HUES48 (cell line): ENCODE results near the gene MGAT3.
A peak's percentile ranks its signal among the peaks of the same experiment; 100 is the strongest.

Experiments
- H3K27ac ChIP-seq: one replicate; pipeline ENCODE4 v1.7.0; 2013; ENCODE audit warnings: low read depth, low read length, inconsistent platforms
- H3K27me3 ChIP-seq: 2 replicates; pipeline ENCODE4 v1.6.1; 2013; ENCODE audit warnings: mild to moderate bottlenecking, low read length; ENCODE audit not compliant: control insufficient read depth, insufficient read depth
- H3K36me3 ChIP-seq: 2 replicates; pipeline ENCODE4 v1.6.1; 2013; ENCODE audit warnings: low read length; ENCODE audit not compliant: control insufficient read depth, insufficient read depth
- H3K4me1 ChIP-seq: 2 replicates; pipeline ENCODE4 v1.6.1; 2013; ENCODE audit warnings: mild to moderate bottlenecking, low read length; ENCODE audit not compliant: control insufficient read depth, insufficient read depth
- H3K4me3 ChIP-seq: 2 replicates; pipeline ENCODE4 v1.5.1; 2013; ENCODE audit warnings: mild to moderate bottlenecking, low read depth, low read length
- H3K9ac ChIP-seq: 2 replicates; pipeline ENCODE4 v1.6.1; 2013; ENCODE audit warnings: mild to moderate bottlenecking, low read depth, low read length, moderate library complexity
- H3K9me3 ChIP-seq: 2 replicates; pipeline ENCODE4 v1.6.1; 2013; ENCODE audit warnings: low read length; ENCODE audit not compliant: control insufficient read depth, insufficient read depth

MGAT3 gene

DNA sequence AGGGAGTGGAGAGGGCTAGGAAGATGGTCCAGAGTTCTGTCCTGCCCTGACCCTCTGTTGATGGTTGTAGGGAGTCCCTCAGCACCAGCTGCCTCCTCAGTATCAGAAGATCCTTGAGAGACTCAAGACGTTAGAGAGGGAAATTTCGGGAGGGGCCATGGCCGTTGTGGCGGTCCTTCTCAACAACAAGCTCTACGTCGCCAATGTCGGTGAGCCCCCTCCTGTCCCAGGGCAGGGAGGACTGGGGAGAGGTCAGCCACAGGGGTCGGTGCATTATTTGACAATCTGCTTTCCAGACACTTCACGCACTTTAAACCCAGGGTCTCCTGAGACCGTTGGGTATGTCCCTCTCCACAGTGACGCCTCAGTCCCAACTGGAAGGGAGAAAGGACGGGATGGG is 39.2 kb upstream of the MGAT3 start:
- Histone ChIP-seq H3K4me1 (no peaks in the 10 kb centered on the region), H3K27ac (no peak overlapping the region), H3K4me3 (no peak overlapping the region), H3K36me3 (peaks cover 49% of the 10 kb centered on the region), H3K9ac (no peak overlapping the region), H3K27me3 (no peaks in the 10 kb centered on the region), H3K9me3 (no peaks in the 10 kb centered on the region)

DNA sequence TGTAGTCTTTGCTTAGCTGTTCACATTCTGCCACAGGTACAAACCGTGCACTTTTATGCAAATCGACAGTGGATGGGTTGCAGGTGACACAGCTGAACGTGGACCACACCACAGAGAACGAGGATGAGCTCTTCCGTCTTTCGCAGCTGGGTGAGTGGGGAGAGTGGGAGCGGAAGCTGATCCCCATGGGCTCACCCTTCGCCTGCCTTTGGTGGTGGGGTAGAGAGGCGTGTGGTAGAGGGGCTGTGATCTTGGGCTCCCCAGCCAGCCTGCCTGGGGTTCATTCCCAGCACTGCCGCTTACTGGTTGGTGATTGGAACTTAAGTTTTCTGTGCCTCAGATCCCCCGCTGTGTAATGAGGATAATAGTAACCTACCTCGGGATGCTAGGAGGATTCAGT is 38.1 kb upstream of the MGAT3 start:
- H3K27me3 ChIP-seq, result no peaks in the 10 kb centered on the region
- H3K27ac ChIP-seq, result no peak overlapping the region
- no peak overlapping the region for H3K4me3 ChIP-seq
- no peaks in the 10 kb centered on the region for H3K9me3 ChIP-seq
- no peaks in the 10 kb centered on the region for H3K4me1 ChIP-seq
- H3K36me3 ChIP-seq, result peaks cover 54% of the 10 kb centered on the region
- H3K9ac ChIP-seq, result no peak overlapping the region

DNA sequence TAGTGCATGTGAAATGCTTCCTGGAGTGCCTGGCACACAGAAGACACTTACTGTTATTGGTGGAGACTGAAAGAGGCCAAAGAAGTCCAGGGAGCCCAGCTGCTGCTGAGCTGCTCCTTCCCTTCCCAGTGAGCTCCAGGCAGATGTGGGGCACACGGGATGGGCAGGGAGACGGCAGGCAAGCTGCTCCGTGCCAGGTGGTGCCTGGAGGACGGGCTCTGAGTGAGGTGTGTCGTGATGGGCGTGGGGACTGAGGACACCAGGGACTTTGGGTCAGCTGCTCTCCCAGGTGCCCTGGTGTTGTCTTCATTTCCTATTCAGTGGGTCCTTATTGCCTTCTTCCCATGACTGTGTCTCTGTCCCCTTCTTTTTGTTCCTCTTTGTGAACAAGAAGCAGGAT is 37.7 kb upstream of the MGAT3 start:
- no peaks in the 10 kb centered on the region for H3K4me1 ChIP-seq
- H3K4me3 ChIP-seq, result no peak overlapping the region
- peaks cover 58% of the 10 kb centered on the region for H3K36me3 ChIP-seq
- H3K27me3 ChIP-seq, result no peaks in the 10 kb centered on the region
- H3K9ac ChIP-seq, result no peak overlapping the region
- H3K27ac ChIP-seq, result no peak overlapping the region
- H3K9me3 ChIP-seq, result no peaks in the 10 kb centered on the region

DNA sequence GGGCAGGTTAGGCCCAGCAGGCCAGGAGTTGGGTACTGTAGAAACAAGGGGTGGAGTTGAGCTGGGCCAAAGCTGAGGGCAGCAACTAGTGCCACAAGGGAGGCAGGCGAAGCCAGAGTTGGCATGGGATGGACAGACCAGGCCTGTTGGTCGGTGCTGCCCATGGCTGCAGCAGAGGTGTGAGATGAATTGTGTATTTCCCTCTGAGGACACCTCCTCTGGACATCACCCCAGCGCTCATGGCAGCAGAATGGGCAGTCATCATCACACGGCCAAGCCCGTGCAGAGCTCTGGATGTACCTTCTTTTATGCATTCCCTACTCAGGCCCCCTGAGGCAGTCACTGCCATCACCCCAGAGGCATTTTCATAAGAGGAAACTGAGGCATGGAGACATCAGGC is 36.9 kb upstream of the MGAT3 start:
- peaks cover 62% of the 10 kb centered on the region for H3K36me3 ChIP-seq

DNA sequence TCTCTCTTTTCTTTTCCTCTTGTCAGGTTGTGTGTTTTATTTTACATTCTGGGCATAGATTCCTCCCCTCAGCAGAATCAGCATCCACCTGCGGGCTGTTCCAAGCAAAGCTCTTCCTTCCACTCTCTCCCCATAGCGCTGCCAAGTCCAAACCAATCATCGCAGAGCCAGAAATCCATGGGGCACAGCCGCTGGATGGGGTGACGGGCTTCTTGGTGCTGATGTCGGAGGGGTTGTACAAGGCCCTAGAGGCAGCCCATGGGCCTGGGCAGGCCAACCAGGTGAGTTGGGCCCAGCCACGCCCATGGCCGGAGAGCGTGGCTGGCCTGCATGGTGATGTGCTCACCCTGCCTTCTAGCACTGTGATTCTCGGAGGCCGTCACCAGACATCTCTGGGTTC is 35.1 kb upstream of the MGAT3 start:
- Histone ChIP-seq H3K4me1 (no peaks in the 10 kb centered on the region), H3K9ac (no peak overlapping the region), H3K4me3 (no peak overlapping the region), H3K36me3 (peaks cover 62% of the 10 kb centered on the region), H3K9me3 (no peaks in the 10 kb centered on the region), H3K27ac (no peak overlapping the region), H3K27me3 (no peaks in the 10 kb centered on the region)

More for the DNA sequence above, 36.9 kb upstream of the MGAT3 start:
- Histone ChIP-seq H3K9ac (no peak overlapping the region), H3K9me3 (no peaks in the 10 kb centered on the region), H3K4me1 (no peaks in the 10 kb centered on the region), H3K27ac (no peak overlapping the region), H3K27me3 (no peaks in the 10 kb centered on the region), H3K4me3 (no peak overlapping the region)

DNA sequence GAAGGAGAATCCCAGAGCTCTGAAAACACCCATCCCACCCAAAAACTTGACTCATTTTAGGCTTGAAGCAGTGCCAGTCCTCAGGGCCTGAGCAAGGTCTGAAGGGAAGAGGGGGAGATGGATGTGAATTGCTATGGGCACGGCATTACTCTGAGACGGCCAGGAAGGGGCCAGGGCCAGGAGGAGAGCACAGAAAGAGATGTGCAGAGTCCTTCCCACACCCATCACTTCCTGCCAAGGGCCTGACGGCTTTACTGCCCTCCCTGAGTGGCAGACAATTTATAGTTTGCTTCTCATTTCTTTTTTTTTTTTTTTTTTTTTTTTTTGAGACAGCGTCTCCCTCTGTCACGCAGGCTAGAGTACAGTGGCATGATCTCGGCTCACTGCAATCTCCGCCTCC is 34.7 kb upstream of the MGAT3 start:
- Histone ChIP-seq H3K27ac (no peak overlapping the region), H3K27me3 (no peaks in the 10 kb centered on the region), H3K9me3 (no peaks in the 10 kb centered on the region), H3K36me3 (peaks cover 62% of the 10 kb centered on the region), H3K9ac (no peak overlapping the region), H3K4me3 (no peak overlapping the region), H3K4me1 (no peaks in the 10 kb centered on the region)

DNA sequence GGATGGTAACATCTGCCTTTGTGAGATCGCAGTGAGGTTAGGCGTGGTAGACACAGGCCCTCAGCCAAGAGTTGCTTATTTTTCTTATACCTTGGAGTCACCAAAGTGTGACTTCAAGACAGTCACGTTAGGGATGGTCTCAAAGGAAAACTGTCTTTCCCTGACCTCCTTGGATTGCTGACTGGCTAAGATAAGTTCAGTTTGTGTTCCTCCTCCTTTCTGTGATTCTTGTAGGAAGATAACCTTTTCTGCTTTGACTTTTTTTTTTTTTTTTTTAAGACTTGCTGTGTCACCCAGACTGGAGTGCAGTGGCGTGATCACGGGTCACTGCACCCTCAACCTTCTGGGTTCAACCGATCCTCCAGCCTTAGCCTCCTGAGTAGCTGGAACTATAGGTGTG is 34.1 kb upstream of the MGAT3 start:
- Histone ChIP-seq H3K36me3 (peaks cover 64% of the 10 kb centered on the region), H3K9ac (no peak overlapping the region), H3K27me3 (no peaks in the 10 kb centered on the region), H3K4me3 (no peak overlapping the region), H3K9me3 (no peaks in the 10 kb centered on the region), H3K27ac (no peak overlapping the region), H3K4me1 (peaks cover 1% of the 10 kb centered on the region; the same call in 1 of the 2 replicates)

DNA sequence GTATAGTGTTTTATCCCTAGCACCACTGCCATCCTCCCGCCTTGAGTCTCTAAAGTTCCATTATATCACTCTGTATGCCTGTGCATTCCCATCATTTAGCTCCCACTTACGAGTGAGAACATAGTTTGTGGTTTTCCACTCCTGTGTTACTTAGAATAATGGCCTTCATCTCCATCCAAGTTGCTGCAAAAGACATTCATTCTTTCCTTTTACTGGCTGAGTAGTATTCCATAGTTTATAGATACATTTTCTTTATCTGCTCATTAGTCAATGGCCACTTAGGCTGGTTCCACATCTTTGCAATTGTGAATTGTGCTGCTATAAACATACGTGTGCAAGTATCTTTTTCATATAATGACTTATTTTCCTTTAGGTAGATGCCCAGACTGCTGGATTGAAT is 32.8 kb upstream of the MGAT3 start:
- H3K4me1 ChIP-seq, result peaks cover 11% of the 10 kb centered on the region
- H3K9ac ChIP-seq, result no peak overlapping the region
- no peak overlapping the region for H3K27ac ChIP-seq
- H3K4me3 ChIP-seq, result no peak overlapping the region
- H3K36me3 ChIP-seq, result peaks cover 52% of the 10 kb centered on the region
- H3K9me3 ChIP-seq, result no peaks in the 10 kb centered on the region
- no peaks in the 10 kb centered on the region for H3K27me3 ChIP-seq

DNA sequence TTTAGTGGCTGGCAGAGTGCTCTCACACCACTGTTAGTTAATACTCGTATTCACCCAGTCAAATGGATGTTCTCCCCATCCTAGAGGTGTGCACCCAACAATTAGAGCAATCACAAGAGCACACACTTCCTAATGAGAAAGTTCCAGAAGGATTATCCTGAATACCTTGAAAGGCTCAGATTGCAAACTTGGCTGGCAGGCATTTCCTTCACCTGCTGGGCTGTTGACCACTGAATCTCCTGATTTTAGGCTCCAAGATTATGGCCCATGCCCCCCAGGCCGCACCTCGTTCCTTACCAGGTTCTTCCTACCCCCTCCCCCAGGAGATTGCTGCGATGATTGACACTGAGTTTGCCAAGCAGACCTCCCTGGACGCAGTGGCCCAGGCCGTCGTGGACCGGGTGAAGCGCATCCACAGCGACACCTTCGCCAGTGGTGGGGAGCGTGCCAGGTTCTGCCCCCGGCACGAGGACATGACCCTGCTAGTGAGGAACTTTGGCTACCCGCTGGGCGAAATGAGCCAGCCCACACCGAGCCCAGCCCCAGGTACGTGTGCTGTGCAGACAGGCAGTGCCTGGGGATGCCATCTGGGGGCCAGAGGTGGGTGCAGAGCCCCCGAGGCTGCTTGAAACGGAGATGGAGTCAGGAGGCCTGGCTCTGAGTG is 30.3 kb upstream of the MGAT3 start:
- H3K4me3 ChIP-seq, result no peak overlapping the region
- H3K9me3 ChIP-seq, result no peaks in the 10 kb centered on the region
- H3K4me1 ChIP-seq, result peaks cover 16% of the 10 kb centered on the region
- peaks cover 38% of the 10 kb centered on the region for H3K36me3 ChIP-seq
- no peaks in the 10 kb centered on the region for H3K27me3 ChIP-seq
- H3K27ac ChIP-seq, result no peak overlapping the region
- no peak overlapping the region for H3K9ac ChIP-seq

DNA sequence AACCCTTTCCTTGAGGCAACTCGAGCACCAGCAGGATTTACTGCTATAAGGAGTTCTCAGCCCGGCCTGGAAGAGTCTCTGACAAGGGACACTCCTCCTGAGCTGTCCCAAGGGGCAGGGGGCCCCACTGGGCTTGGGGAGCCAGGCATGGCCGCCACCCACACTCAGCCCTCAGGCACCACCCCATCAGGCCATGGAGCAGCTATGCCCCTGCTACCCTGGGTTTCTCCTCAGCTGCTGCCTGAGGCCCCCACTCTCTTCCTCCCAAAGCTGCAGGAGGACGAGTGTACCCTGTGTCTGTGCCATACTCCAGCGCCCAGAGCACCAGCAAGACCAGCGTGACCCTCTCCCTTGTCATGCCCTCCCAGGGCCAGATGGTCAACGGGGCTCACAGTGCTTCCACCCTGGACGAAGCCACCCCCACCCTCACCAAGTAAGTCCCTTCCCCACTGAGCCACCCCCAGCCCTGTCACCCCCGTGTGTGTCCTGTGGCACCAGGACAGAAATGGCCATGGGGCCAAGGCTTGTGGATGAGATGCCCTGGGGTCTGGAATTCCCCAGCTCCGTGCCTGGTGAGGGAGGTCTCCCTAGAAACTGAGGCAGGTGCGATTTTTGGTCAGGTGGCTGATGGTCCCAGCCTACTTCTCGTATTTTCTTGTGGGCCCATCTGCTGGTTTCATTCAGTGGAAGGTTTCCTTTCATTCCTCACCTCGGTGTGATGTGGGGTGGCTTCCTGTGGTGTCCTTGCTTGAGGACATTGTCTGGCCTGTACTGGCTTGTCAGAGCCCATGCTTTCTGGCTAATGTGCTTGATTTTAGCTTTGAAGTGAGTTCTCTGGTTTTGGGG is 28.8 kb upstream of the MGAT3 start:
- Histone ChIP-seq H3K27me3 (no peaks in the 10 kb centered on the region), H3K27ac (peak overlapping the region; percentile 58), H3K36me3 (peaks cover 37% of the 10 kb centered on the region), H3K9ac (no peak overlapping the region), H3K9me3 (no peaks in the 10 kb centered on the region), H3K4me3 (no peak overlapping the region), H3K4me1 (peaks cover 16% of the 10 kb centered on the region)

DNA sequence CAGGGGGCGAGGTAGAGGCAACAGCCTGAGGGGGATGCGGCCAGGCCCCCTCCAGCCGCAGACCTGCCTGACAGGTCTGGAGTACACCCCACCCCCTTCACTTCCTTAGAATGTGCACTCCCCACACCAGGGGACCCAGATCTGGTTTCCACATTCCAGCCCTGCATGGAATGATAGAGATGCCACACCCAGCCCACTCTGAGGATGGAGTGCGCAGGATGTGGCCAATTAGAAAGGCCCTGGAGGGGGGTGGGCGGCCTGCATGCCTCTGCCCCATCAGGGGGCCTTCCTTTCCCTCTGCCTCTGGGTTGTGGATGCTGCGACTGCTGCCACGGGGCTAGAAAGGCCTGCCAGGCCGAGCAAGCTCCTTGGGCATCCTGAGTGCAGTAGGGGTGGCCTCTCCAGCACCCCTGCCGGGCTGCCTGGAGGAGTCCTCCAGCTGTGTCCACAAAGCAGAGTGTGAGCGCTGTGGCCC is 28.2 kb upstream of the MGAT3 start:
- no peaks in the 10 kb centered on the region for H3K9me3 ChIP-seq
- peak overlapping the region; percentile 34; the same call in 1 of the 2 replicates for H3K4me3 ChIP-seq
- peaks cover 34% of the 10 kb centered on the region for H3K36me3 ChIP-seq
- H3K27me3 ChIP-seq, result no peaks in the 10 kb centered on the region
- H3K27ac ChIP-seq, result peak overlapping the region; percentile 80
- peaks cover 16% of the 10 kb centered on the region for H3K4me1 ChIP-seq
- peak overlapping the region; percentile 46; the same call in 1 of the 2 replicates for H3K9ac ChIP-seq
